ENCODE data around the gene PVR. TPM values are rescaled to one million over a fixed set of nuclear protein-coding genes. Genes with fewer than 3 reads are reported as not detected.

Gene PVR
- total RNA-seq, 4 donors from 2014 or later, result 27.1 to 58.5 (median 33.4) TPM

GRCh38 chr19:44689290-44690130 is 45.8 kb downstream of the PVR start:
- H3K27me3 ChIP-seq, result peaks cover 4% of the 10 kb centered on the region
- WGBS, 2 donors (ENCODE audit: low coverage in 1 of 2), result 45 to 60% methylated on average over 5 to 7 of the region's 11 CpGs
- no peak overlapping the region for H3K4me3 ChIP-seq
- H3K36me3 ChIP-seq, result no peaks in the 10 kb centered on the region
- H3K27ac ChIP-seq, result no peak overlapping the region
- no peaks in the 10 kb centered on the region for H3K9me3 ChIP-seq
- peaks cover 0 to 28% (median 6%) of the 10 kb centered on the region in 3 donors for H3K4me1 ChIP-seq
- TF ChIP-seq CTCF (IDR thresholded peaks at IDR 0.05) (peak in 3 of 4 experiments; percentile 83 to 94 (median 86)), EP300 (IDR thresholded peaks at IDR 0.05) (no peak), POLR2AphosphoS5 (IDR thresholded peaks at IDR 0.05) (no peak), POLR2A (IDR thresholded peaks at IDR 0.05) (no peak)
- peak; percentile 56 for ATAC-seq

GRCh38 chr19:44690131-44690440 is 46.4 kb downstream of the PVR start:
- WGBS, 2 donors (ENCODE audit: low coverage in 1 of 2), result 88 to 90% methylated on average over 2 to 3 of the region's 3 CpGs
- H3K27me3 ChIP-seq, result peaks cover 4% of the 10 kb centered on the region
- TF ChIP-seq POLR2A (IDR thresholded peaks at IDR 0.05), result no peak
- TF ChIP-seq EP300 (IDR thresholded peaks at IDR 0.05), result no peak
- TF ChIP-seq POLR2AphosphoS5 (IDR thresholded peaks at IDR 0.05), result no peak
- TF ChIP-seq CTCF (IDR thresholded peaks at IDR 0.05), result no peak
- no peaks in the 10 kb centered on the region for H3K36me3 ChIP-seq
- no peak overlapping the region for H3K4me3 ChIP-seq
- H3K4me1 ChIP-seq, result peaks cover 0 to 22% (median 6%) of the 10 kb centered on the region in 3 donors
- no peaks in the 10 kb centered on the region for H3K9me3 ChIP-seq
- ATAC-seq, result no peak
- no peak overlapping the region for H3K27ac ChIP-seq

GRCh38 chr19:44692379-44692721 is 48.6 kb downstream of the PVR start:
- Histone ChIP-seq H3K9me3 (no peaks in the 10 kb centered on the region), H3K36me3 (no peaks in the 10 kb centered on the region), H3K27ac (peak overlapping the region in 2 of 4 donors; percentile 18 to 64), H3K27me3 (peaks cover 13% of the 10 kb centered on the region), H3K4me3 (no peak overlapping the region), H3K4me1 (peaks cover 0 to 19% (median 6%) of the 10 kb centered on the region in 3 donors)
- WGBS, 2 donors (ENCODE audit: low coverage in 1 of 2), result 30 to 55% methylated on average over 2 of the region's 5 CpGs
- no peak for ATAC-seq
- TF ChIP-seq POLR2A (IDR thresholded peaks at IDR 0.05) (no peak), POLR2AphosphoS5 (IDR thresholded peaks at IDR 0.05) (no peak), CTCF (IDR thresholded peaks at IDR 0.05) (no peak), EP300 (IDR thresholded peaks at IDR 0.05) (no peak)

- no peak for TF ChIP-seq POLR2AphosphoS5 (IDR thresholded peaks at IDR 0.05)
- no peak for TF ChIP-seq POLR2A (IDR thresholded peaks at IDR 0.05)
- TF ChIP-seq EP300 (IDR thresholded peaks at IDR 0.05), result no peak
- no peak for TF ChIP-seq CTCF (IDR thresholded peaks at IDR 0.05)
- no peaks in the 10 kb centered on the region for H3K36me3 ChIP-seq
- H3K4me3 ChIP-seq, result no peak overlapping the region
- WGBS, 2 donors (ENCODE audit: low coverage in 1 of 2), result 79 to 87% methylated on average over 2 of the region's 2 CpGs
- no peak for ATAC-seq
- H3K9me3 ChIP-seq, result no peaks in the 10 kb centered on the region
- H3K27me3 ChIP-seq, result peaks cover 21% of the 10 kb centered on the region
- H3K27ac ChIP-seq, result no peak overlapping the region
- H3K4me1 ChIP-seq, result peaks cover 0 to 15% (median 3%) of the 10 kb centered on the region in 3 donors
Observed at GRCh38 chr19:44694184-44694579, 50.5 kb downstream of the PVR start.

All from gastroesophageal sphincter (tissue), 4 donors.